ENCODE results near the gene KCTD13.
A peak's percentile ranks its signal among the peaks of the same experiment; 100 is the strongest.
"Not testable (repeated sequence)": the region's sequence is repeated elsewhere in the genome, so short reads cannot be mapped to it uniquely, and the experiment has no call there.

The KCTD13 gene

GRCh38 chr16:29925781-29926710 is at the start of gene KCTD13:
KCTD13 (minus strand) TSS chr16:29926226; CDS start chr16:29926033, 193 bp downstream.
- DNase-seq: peak; percentile 85

GRCh38 chr16:29975134-29975538 is 49.1 kb upstream of the KCTD13 start:
- no peak for DNase-seq

- DNase-seq: no peak
Observed at GRCh38 chr16:29974291-29975133, 48.5 kb upstream of the KCTD13 start.

- DNase-seq: peak; percentile 98
Observed at GRCh38 chr16:29973384-29974246, 47.6 kb upstream of the KCTD13 start, which contains the start of gene TAOK2. TAOK2 (plus strand) TSS chr16:29973868; CDS start chr16:29977773, 3,905 bp downstream.

- no peak for DNase-seq
Observed at GRCh38 chr16:29972992-29973383, 47.0 kb upstream of the KCTD13 start.

GRCh38 chr16:29972500-29972899 is 46.5 kb upstream of the KCTD13 start:
- DNase-seq: no peak

- DNase-seq: no peak
Observed at GRCh38 chr16:29971304-29971703, 45.3 kb upstream of the KCTD13 start.

GRCh38 chr16:29968205-29968604 is 42.2 kb upstream of the KCTD13 start:
- no peak for DNase-seq

GRCh38 chr16:29963021-29963743 is 37.2 kb upstream of the KCTD13 start:
- DNase-seq: no peak

GRCh38 chr16:29962344-29962994 is 36.4 kb upstream of the KCTD13 start:
- no peak for DNase-seq

- DNase-seq: peak; percentile 92
Observed at GRCh38 chr16:29961479-29962343, 35.7 kb upstream of the KCTD13 start, which contains the start of gene TMEM219. TMEM219 (plus strand) TSS chr16:29962079; CDS start chr16:29963144, 1,065 bp downstream.

GRCh38 chr16:29961127-29961478 is 35.1 kb upstream of the KCTD13 start:
- no peak for DNase-seq

GRCh38 chr16:29959821-29960220 is 33.8 kb upstream of the KCTD13 start:
- not testable (repeated sequence) for DNase-seq

GRCh38 chr16:29959293-29959692 is 33.3 kb upstream of the KCTD13 start:
- DNase-seq: no peak

GRCh38 chr16:29958756-29959155 is 32.7 kb upstream of the KCTD13 start:
- DNase-seq: no peak

GRCh38 chr16:29951625-29952365 is 25.8 kb upstream of the KCTD13 start:
- DNase-seq: no peak

- DNase-seq: no peak
Observed at GRCh38 chr16:29950806-29951461, 24.9 kb upstream of the KCTD13 start.

GRCh38 chr16:29947897-29948296 is 21.9 kb upstream of the KCTD13 start:
- no peak for DNase-seq
